H1 (cell line): ENCODE data around the gene OR2AG1. TPM values are rescaled to one million over a fixed set of nuclear protein-coding genes. Genes with fewer than 3 reads are reported as not detected.

Experiments
- ATF2 ChIP-seq: IDR thresholded peaks from 2 replicates; pipeline ENCODE4 v1.6.1; 2012; ENCODE audit warnings: low read length, inconsistent platforms
- KDM1A ChIP-seq: fragments of 200-600, 300-600 bp; sonication (generic); IDR thresholded peaks from 2 replicates; pipeline ENCODE4 v1.7.1; 2016; ENCODE audit warnings: mild to moderate bottlenecking, low read length, borderline replicate concordance
- KDM4A ChIP-seq: IDR thresholded peaks from one replicate; pipeline ENCODE4 v1.7.1; 2012; ENCODE audit warnings: low read depth, mild to moderate bottlenecking, moderate library complexity, low read length, inconsistent platforms; ENCODE audit not compliant: severe bottlenecking
- MAX ChIP-seq: IDR thresholded peaks from 2 replicates; pipeline ENCODE4 v1.6.1; 2012; ENCODE audit warnings: inconsistent platforms
- POLR2AphosphoS5 ChIP-seq: IDR thresholded peaks from 2 replicates; pipeline ENCODE4 v1.6.1; 2011; ENCODE audit warnings: low read depth, low read length
- RXRA ChIP-seq: IDR thresholded peaks from 2 replicates; pipeline ENCODE4 v1.6.1; 2011; ENCODE audit warnings: low read depth, mild to moderate bottlenecking, low read length, moderate library complexity; ENCODE audit not compliant: insufficient read depth
- polyA plus RNA-seq, 7 experiments: library from polyadenylated mRNA; depleted of rRNA in 3 of 7; stranded (reverse) in 5 of 7; unstranded in 2 of 7; fragments of >200 nt in 5 of 7; fragments of 200-250 nt in 2 of 7; gene quantifications; 1 replicate in 5 of 7; 2 replicates in 1 of 7; 4 replicates in 1 of 7; pipeline versions ENCODE4 v1.2.1 to v1.2.3, GENCODE V29; 2011 to 2013; ENCODE audit warnings: missing spikeins in 2 of 7, mixed read lengths in 2 of 7
- total RNA-seq: library from RNA; stranded (reverse); fragmentation: NEBNext Ultra II Directional; extraction: Animal tissue kit (Norgen Biotek cat#: 25700); gene quantifications from 2 replicates; pipeline ENCODE4 v1.2.1, GENCODE V29; 2021
- TF ChIP-seq, protein P1 (sequence below): fragments of 300-600 bp; sonication (generic); IDR thresholded peaks from 2 replicates; pipeline ENCODE4 v1.7.1; 2012; ENCODE audit warnings: low read length, moderate library complexity, mild to moderate bottlenecking, inconsistent platforms; ENCODE audit not compliant: insufficient replicate concordance

Gene OR2AG1
- total and polyA plus RNA-seq, 2 of the 8 experiments (the other 6 are each of a cell fraction or from before 2014, with no cell fraction given): not detected

GRCh38 chr11:6782720-6783119 is at the start of gene OR2AG1 (continued):
- TF ChIP-seq KDM4A (no peak), ATF2 (no peak), POLR2AphosphoS5 (no peak), MAX (no peak), RXRA (no peak), KDM1A (no peak)
- TF ChIP-seq, protein P1, sequence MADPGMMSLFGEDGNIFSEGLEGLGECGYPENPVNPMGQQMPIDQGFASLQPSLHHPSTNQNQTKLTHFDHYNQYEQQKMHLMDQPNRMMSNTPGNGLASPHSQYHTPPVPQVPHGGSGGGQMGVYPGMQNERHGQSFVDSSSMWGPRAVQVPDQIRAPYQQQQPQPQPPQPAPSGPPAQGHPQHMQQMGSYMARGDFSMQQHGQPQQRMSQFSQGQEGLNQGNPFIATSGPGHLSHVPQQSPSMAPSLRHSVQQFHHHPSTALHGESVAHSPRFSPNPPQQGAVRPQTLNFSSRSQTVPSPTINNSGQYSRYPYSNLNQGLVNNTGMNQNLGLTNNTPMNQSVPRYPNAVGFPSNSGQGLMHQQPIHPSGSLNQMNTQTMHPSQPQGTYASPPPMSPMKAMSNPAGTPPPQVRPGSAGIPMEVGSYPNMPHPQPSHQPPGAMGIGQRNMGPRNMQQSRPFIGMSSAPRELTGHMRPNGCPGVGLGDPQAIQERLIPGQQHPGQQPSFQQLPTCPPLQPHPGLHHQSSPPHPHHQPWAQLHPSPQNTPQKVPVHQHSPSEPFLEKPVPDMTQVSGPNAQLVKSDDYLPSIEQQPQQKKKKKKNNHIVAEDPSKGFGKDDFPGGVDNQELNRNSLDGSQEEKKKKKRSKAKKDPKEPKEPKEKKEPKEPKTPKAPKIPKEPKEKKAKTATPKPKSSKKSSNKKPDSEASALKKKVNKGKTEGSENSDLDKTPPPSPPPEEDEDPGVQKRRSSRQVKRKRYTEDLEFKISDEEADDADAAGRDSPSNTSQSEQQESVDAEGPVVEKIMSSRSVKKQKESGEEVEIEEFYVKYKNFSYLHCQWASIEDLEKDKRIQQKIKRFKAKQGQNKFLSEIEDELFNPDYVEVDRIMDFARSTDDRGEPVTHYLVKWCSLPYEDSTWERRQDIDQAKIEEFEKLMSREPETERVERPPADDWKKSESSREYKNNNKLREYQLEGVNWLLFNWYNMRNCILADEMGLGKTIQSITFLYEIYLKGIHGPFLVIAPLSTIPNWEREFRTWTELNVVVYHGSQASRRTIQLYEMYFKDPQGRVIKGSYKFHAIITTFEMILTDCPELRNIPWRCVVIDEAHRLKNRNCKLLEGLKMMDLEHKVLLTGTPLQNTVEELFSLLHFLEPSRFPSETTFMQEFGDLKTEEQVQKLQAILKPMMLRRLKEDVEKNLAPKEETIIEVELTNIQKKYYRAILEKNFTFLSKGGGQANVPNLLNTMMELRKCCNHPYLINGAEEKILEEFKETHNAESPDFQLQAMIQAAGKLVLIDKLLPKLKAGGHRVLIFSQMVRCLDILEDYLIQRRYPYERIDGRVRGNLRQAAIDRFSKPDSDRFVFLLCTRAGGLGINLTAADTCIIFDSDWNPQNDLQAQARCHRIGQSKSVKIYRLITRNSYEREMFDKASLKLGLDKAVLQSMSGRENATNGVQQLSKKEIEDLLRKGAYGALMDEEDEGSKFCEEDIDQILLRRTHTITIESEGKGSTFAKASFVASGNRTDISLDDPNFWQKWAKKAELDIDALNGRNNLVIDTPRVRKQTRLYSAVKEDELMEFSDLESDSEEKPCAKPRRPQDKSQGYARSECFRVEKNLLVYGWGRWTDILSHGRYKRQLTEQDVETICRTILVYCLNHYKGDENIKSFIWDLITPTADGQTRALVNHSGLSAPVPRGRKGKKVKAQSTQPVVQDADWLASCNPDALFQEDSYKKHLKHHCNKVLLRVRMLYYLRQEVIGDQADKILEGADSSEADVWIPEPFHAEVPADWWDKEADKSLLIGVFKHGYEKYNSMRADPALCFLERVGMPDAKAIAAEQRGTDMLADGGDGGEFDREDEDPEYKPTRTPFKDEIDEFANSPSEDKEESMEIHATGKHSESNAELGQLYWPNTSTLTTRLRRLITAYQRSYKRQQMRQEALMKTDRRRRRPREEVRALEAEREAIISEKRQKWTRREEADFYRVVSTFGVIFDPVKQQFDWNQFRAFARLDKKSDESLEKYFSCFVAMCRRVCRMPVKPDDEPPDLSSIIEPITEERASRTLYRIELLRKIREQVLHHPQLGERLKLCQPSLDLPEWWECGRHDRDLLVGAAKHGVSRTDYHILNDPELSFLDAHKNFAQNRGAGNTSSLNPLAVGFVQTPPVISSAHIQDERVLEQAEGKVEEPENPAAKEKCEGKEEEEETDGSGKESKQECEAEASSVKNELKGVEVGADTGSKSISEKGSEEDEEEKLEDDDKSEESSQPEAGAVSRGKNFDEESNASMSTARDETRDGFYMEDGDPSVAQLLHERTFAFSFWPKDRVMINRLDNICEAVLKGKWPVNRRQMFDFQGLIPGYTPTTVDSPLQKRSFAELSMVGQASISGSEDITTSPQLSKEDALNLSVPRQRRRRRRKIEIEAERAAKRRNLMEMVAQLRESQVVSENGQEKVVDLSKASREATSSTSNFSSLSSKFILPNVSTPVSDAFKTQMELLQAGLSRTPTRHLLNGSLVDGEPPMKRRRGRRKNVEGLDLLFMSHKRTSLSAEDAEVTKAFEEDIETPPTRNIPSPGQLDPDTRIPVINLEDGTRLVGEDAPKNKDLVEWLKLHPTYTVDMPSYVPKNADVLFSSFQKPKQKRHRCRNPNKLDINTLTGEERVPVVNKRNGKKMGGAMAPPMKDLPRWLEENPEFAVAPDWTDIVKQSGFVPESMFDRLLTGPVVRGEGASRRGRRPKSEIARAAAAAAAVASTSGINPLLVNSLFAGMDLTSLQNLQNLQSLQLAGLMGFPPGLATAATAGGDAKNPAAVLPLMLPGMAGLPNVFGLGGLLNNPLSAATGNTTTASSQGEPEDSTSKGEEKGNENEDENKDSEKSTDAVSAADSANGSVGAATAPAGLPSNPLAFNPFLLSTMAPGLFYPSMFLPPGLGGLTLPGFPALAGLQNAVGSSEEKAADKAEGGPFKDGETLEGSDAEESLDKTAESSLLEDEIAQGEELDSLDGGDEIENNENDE: no peak
- TF ChIP-seq, all 59 proteins: peak for 0
